ENCODE data around the gene ZC3H4.

ZC3H4 gene

DNA sequence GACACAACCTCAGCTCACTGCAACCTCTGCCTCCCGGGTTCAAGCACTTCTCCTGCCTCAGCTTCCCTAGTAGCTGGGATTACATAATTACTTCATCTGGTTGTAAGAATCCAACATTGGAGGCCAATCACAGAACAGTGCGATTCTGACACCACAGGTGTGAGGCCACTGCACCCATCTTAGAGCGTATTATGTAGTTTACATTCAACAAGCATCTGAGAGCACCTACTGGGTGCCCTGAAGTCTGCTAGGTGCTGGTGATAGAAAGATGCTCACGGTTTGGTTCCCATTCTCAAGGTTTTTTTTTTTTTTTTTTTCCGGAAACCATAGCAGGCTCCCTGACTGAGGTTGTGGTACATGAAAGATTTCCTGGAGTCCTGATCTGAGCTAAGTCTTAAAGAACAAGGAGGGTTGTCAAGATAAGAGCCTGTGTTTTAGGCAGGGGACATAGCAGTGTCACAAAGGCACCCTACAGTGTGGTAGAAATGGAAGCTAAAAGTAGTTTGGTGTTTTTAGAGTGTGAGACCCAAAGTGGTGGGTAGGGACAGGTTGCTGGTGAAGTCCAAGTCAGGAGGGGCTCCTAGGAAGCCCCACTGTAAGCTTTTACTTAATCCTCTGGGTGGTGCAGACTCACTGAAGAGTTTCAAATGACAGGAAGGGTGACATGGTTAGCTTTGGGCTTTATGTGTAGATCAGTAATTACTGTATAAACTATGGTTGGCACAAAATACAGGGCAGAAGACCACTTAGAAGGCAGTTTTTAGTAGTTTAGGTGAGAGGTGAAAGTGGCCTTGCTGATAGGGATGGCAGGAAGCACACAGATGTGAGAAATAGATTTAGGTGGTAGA lies 32.3 kb upstream of the ZC3H4 start:
- Histone ChIP-seq H4K20me1 (ENCODE audit: insufficient read depth) (no peaks in the 10 kb centered on the region), H2AFZ (ENCODE audit: low read depth) (no peak overlapping the region), H3K4me2 (no peak overlapping the region), H3K9ac (no peak overlapping the region), H3K27me3 (ENCODE audit: insufficient read depth, low read depth) (no peaks in the 10 kb centered on the region), H3K4me1 (ENCODE audit: low read depth, poor library complexity, severe bottlenecking) (peaks cover 21% of the 10 kb centered on the region), H3K4me3 (IDR thresholded peaks at IDR 0.05; ENCODE audit: insufficient read depth, low read depth, low read length) (no peak overlapping the region), H3K27ac (no peak overlapping the region), H3K79me2 (ENCODE audit: insufficient read depth, low read depth) (peaks cover 69% of the 10 kb centered on the region), H3K36me3 (ENCODE audit: insufficient read depth) (peaks cover 15% of the 10 kb centered on the region; the same call in 1 of the 2 replicates)
- TF ChIP-seq, protein P1, sequence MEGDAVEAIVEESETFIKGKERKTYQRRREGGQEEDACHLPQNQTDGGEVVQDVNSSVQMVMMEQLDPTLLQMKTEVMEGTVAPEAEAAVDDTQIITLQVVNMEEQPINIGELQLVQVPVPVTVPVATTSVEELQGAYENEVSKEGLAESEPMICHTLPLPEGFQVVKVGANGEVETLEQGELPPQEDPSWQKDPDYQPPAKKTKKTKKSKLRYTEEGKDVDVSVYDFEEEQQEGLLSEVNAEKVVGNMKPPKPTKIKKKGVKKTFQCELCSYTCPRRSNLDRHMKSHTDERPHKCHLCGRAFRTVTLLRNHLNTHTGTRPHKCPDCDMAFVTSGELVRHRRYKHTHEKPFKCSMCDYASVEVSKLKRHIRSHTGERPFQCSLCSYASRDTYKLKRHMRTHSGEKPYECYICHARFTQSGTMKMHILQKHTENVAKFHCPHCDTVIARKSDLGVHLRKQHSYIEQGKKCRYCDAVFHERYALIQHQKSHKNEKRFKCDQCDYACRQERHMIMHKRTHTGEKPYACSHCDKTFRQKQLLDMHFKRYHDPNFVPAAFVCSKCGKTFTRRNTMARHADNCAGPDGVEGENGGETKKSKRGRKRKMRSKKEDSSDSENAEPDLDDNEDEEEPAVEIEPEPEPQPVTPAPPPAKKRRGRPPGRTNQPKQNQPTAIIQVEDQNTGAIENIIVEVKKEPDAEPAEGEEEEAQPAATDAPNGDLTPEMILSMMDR (conservative IDR thresholded peaks at IDR 0.05; ENCODE audit: low read depth, low read length) = no peak

GRCh38 chr19:47144630-47145029 lies 31.1 kb upstream of the ZC3H4 start:
- TF ChIP-seq, protein P1 (conservative IDR thresholded peaks at IDR 0.05; ENCODE audit: low read depth, low read length) = no peak
- no peak overlapping the region for H3K4me3 ChIP-seq (IDR thresholded peaks at IDR 0.05; ENCODE audit: insufficient read depth, low read depth, low read length)
- peaks cover 22% of the 10 kb centered on the region for H3K4me1 ChIP-seq (ENCODE audit: low read depth, poor library complexity, severe bottlenecking)
- no peaks in the 10 kb centered on the region for H4K20me1 ChIP-seq (ENCODE audit: insufficient read depth)
- no peak overlapping the region for H2AFZ ChIP-seq (ENCODE audit: low read depth)
- no peak overlapping the region for H3K27ac ChIP-seq
- peaks cover 72% of the 10 kb centered on the region for H3K79me2 ChIP-seq (ENCODE audit: insufficient read depth, low read depth)
- no peak overlapping the region for H3K9ac ChIP-seq
- no peaks in the 10 kb centered on the region for H3K27me3 ChIP-seq (ENCODE audit: insufficient read depth, low read depth)
- peaks cover 15% of the 10 kb centered on the region; the same call in 1 of the 2 replicates for H3K36me3 ChIP-seq (ENCODE audit: insufficient read depth)
- no peak overlapping the region for H3K4me2 ChIP-seq

GRCh38 chr19:47143322-47144073 lies 29.9 kb upstream of the ZC3H4 start:
- peaks cover 78% of the 10 kb centered on the region for H3K79me2 ChIP-seq (ENCODE audit: insufficient read depth, low read depth)
- no peaks in the 10 kb centered on the region for H3K27me3 ChIP-seq (ENCODE audit: insufficient read depth, low read depth)
- H3K9ac ChIP-seq = no peak overlapping the region
- H3K36me3 ChIP-seq (ENCODE audit: insufficient read depth) = peaks cover 12% of the 10 kb centered on the region; the same call in 1 of the 2 replicates
- peaks cover 17% of the 10 kb centered on the region for H3K4me1 ChIP-seq (ENCODE audit: low read depth, poor library complexity, severe bottlenecking)
- H2AFZ ChIP-seq (ENCODE audit: low read depth) = no peak overlapping the region
- H3K27ac ChIP-seq = no peak overlapping the region
- H4K20me1 ChIP-seq (ENCODE audit: insufficient read depth) = no peaks in the 10 kb centered on the region
- no peak overlapping the region for H3K4me3 ChIP-seq (IDR thresholded peaks at IDR 0.05; ENCODE audit: insufficient read depth, low read depth, low read length)
- H3K4me2 ChIP-seq = no peak overlapping the region
- TF ChIP-seq, protein P1 (conservative IDR thresholded peaks at IDR 0.05; ENCODE audit: low read depth, low read length) = no peak

- peaks cover 2% of the 10 kb centered on the region; the same call in 1 of the 2 replicates for H4K20me1 ChIP-seq (ENCODE audit: insufficient read depth)
- no peak overlapping the region for H3K27ac ChIP-seq
- H2AFZ ChIP-seq (ENCODE audit: low read depth) = no peak overlapping the region
- TF ChIP-seq, protein P1 (conservative IDR thresholded peaks at IDR 0.05; ENCODE audit: low read depth, low read length) = no peak
- H3K79me2 ChIP-seq (ENCODE audit: insufficient read depth, low read depth) = peaks cover 79% of the 10 kb centered on the region
- H3K9ac ChIP-seq = no peak overlapping the region
- H3K4me2 ChIP-seq = no peak overlapping the region
- no peaks in the 10 kb centered on the region for H3K27me3 ChIP-seq (ENCODE audit: insufficient read depth, low read depth)
- peaks cover 14% of the 10 kb centered on the region for H3K4me1 ChIP-seq (ENCODE audit: low read depth, poor library complexity, severe bottlenecking)
- no peak overlapping the region for H3K4me3 ChIP-seq (IDR thresholded peaks at IDR 0.05; ENCODE audit: insufficient read depth, low read depth, low read length)
- peaks cover 12% of the 10 kb centered on the region; the same call in 1 of the 2 replicates for H3K36me3 ChIP-seq (ENCODE audit: insufficient read depth)
Observed at GRCh38 chr19:47142779-47143178, 29.2 kb upstream of the ZC3H4 start.
